SKM-1 (cell line): Measurements from ENCODE around the gene SNAP25.

Experiments
- DNase-seq: peaks from one replicate; lab custom pipeline; 2025; ENCODE audit not compliant: unreplicated experiment; lab: John Stamatoyannopoulos, UW

The SNAP25 gene

GRCh38 chr20:10218536-10219451 is at the start of gene SNAP25:
SNAP25 (plus strand) TSS chr20:10218830; CDS start chr20:10275492, 56,662 bp downstream.
- no peak for DNase-seq

- no peak for DNase-seq
Observed at GRCh38 chr20:10169752-10170151, 48.9 kb upstream of the SNAP25 start.

- DNase-seq = no peak
Observed at GRCh38 chr20:10170261-10170660, 48.4 kb upstream of the SNAP25 start.

GRCh38 chr20:10171864-10172751 is 46.5 kb upstream of the SNAP25 start:
- no peak for DNase-seq

- DNase-seq = no peak
Observed at GRCh38 chr20:10172998-10173655, 45.5 kb upstream of the SNAP25 start.

- DNase-seq = no peak
Observed at GRCh38 chr20:10174400-10174799, 44.2 kb upstream of the SNAP25 start.

- DNase-seq = no peak
Observed at GRCh38 chr20:10177326-10177725, 41.3 kb upstream of the SNAP25 start.

- DNase-seq = no peak
Observed at GRCh38 chr20:10178091-10178490, 40.5 kb upstream of the SNAP25 start.

GRCh38 chr20:10178727-10179313 is 39.8 kb upstream of the SNAP25 start:
- DNase-seq = no peak

- no peak for DNase-seq
Observed at GRCh38 chr20:10179574-10180298, 38.9 kb upstream of the SNAP25 start.

GRCh38 chr20:10180651-10181235 is 37.9 kb upstream of the SNAP25 start:
- DNase-seq = no peak

GRCh38 chr20:10185741-10186558 is 32.7 kb upstream of the SNAP25 start:
- no peak for DNase-seq

- DNase-seq = no peak
Observed at GRCh38 chr20:10190456-10190855, 28.2 kb upstream of the SNAP25 start.

- DNase-seq = no peak
Observed at GRCh38 chr20:10192171-10192570, 26.5 kb upstream of the SNAP25 start.

GRCh38 chr20:10194166-10194565 is 24.5 kb upstream of the SNAP25 start:
- DNase-seq = no peak

- no peak for DNase-seq
Observed at GRCh38 chr20:10200330-10200729, 18.3 kb upstream of the SNAP25 start.

GRCh38 chr20:10201321-10201870 is 17.2 kb upstream of the SNAP25 start:
- DNase-seq = no peak

GRCh38 chr20:10209091-10209490 is 9.5 kb upstream of the SNAP25 start:
- no peak for DNase-seq

GRCh38 chr20:10213526-10213925 is 5.1 kb upstream of the SNAP25 start:
- no peak for DNase-seq
